ENCODE data around the gene CHD2.
"Not testable (repeated sequence)": the region's sequence is repeated elsewhere in the genome, so short reads cannot be mapped to it uniquely, and the experiment has no call there.

Gene CHD2

GRCh38 chr15:93019090-93019489, 119.0 kb downstream of the CHD2 start:
- DNase-seq (ENCODE audit: low read depth, low spot score) = no peak

- DNase-seq (ENCODE audit: low read depth, low spot score) = no peak
Observed at GRCh38 chr15:93019971-93020370, 119.8 kb downstream of the CHD2 start.

GRCh38 chr15:93020976-93021772, 121.0 kb downstream of the CHD2 start:
- DNase-seq (ENCODE audit: low read depth, low spot score) = no peak

- no peak for DNase-seq (ENCODE audit: low read depth, low spot score)
Observed at GRCh38 chr15:93024293-93024692, 124.2 kb downstream of the CHD2 start.

- no peak for DNase-seq (ENCODE audit: low read depth, low spot score)
Observed at GRCh38 chr15:93024716-93025624, 124.8 kb downstream of the CHD2 start.

- no peak for DNase-seq (ENCODE audit: low read depth, low spot score)
Observed at GRCh38 chr15:93025625-93025982, 125.5 kb downstream of the CHD2 start.

- no peak for DNase-seq (ENCODE audit: low read depth, low spot score)
Observed at GRCh38 chr15:93026380-93026817, 126.3 kb downstream of the CHD2 start.

- no peak for DNase-seq (ENCODE audit: low read depth, low spot score)
Observed at GRCh38 chr15:93027413-93027812, 127.3 kb downstream of the CHD2 start.

- no peak for DNase-seq (ENCODE audit: low read depth, low spot score)
Observed at GRCh38 chr15:93028111-93028631, 128.0 kb downstream of the CHD2 start.

GRCh38 chr15:93028632-93029213, 128.6 kb downstream of the CHD2 start:
- DNase-seq (ENCODE audit: low read depth, low spot score) = no peak

GRCh38 chr15:93029214-93029835, 129.2 kb downstream of the CHD2 start:
- DNase-seq (ENCODE audit: low read depth, low spot score) = no peak

GRCh38 chr15:93029836-93030429, 129.8 kb downstream of the CHD2 start:
- DNase-seq (ENCODE audit: low read depth, low spot score) = peak; percentile 44

- peak; percentile 90 for DNase-seq (ENCODE audit: low read depth, low spot score)
Observed at GRCh38 chr15:93030430-93031102, 130.4 kb downstream of the CHD2 start.

GRCh38 chr15:93031103-93031464, 131.0 kb downstream of the CHD2 start:
- DNase-seq (ENCODE audit: low read depth, low spot score) = no peak

- DNase-seq (ENCODE audit: low read depth, low spot score) = not testable (repeated sequence)
Observed at GRCh38 chr15:93031557-93032384, 131.6 kb downstream of the CHD2 start.

GRCh38 chr15:93032515-93033206, 132.5 kb downstream of the CHD2 start:
- not testable (repeated sequence) for DNase-seq (ENCODE audit: low read depth, low spot score)

- no peak for DNase-seq (ENCODE audit: low read depth, low spot score)
Observed at GRCh38 chr15:93033434-93034045, 133.4 kb downstream of the CHD2 start.

GRCh38 chr15:93034512-93034911, 134.4 kb downstream of the CHD2 start:
- no peak for DNase-seq (ENCODE audit: low read depth, low spot score)
